OCI-LY3 (cell line): ENCODE results near the gene SELENOO.
A peak's percentile ranks its signal among the peaks of the same experiment; 100 is the strongest.

Experiments used
- H2AFZ ChIP-seq: fragments of 200-600, 300-600 bp; shearing (Covaris generic); 2 replicates; pipeline ENCODE4 v1.6.0; 2014; ENCODE audit warnings: antibody characterized with exemption, low read depth, low read length
- H3K27ac ChIP-seq: fragments of 200-600, 300-600 bp; sonication (generic); 2 replicates; pipeline ENCODE4 v1.5.1; 2014; ENCODE audit warnings: mild to moderate bottlenecking, low read length, moderate library complexity, mixed read lengths
- H3K27me3 ChIP-seq: fragments of 200-600, 300-600 bp; sonication (generic); 2 replicates; pipeline ENCODE4 v1.6.1; 2014; ENCODE audit warnings: low read depth, low read length, mixed read lengths
- H3K36me3 ChIP-seq: fragments of 200-600, 300-600 bp; sonication (generic); replicated peaks from 2 replicates; pipeline ENCODE3; 2014; ENCODE audit warnings: low read depth, low read length, mixed read lengths
- H3K4me1 ChIP-seq: fragments of 300-600, 200-600 bp; sonication (generic); 2 replicates; pipeline ENCODE4 v1.6.1; 2014; ENCODE audit warnings: low read length, mixed read lengths
- H3K4me2 ChIP-seq: fragments of 200-600, 300-600 bp; sonication (generic); 2 replicates; pipeline ENCODE4 v1.6.1; 2014; ENCODE audit warnings: low read length, mixed read lengths
- H3K4me3 ChIP-seq: fragments of 300-600, 200-600 bp; sonication (generic); 2 replicates; pipeline ENCODE4 v1.5.1; 2014; ENCODE audit warnings: antibody characterized with exemption, mild to moderate bottlenecking, low read length, moderate library complexity
- H3K79me2 ChIP-seq: fragments of 300-600, 200-600 bp; shearing (Covaris generic); 2 replicates; pipeline ENCODE4 v1.6.1; 2014; ENCODE audit warnings: mild to moderate bottlenecking, low read length, mixed read lengths
- H3K9ac ChIP-seq: fragments of 300-600, 200-600 bp; shearing (Covaris generic); 2 replicates; pipeline ENCODE4 v1.6.0; 2014; ENCODE audit warnings: mild to moderate bottlenecking, low read length, moderate library complexity
- H3K9me3 ChIP-seq: fragments of 200-600, 300-600 bp; shearing (Covaris generic); 2 replicates; pipeline ENCODE4 v1.6.1; 2014; ENCODE audit warnings: low read length, mixed read lengths; ENCODE audit not compliant: insufficient read depth
- H4K20me1 ChIP-seq: fragments of 200-600, 300-600 bp; sonication (generic); 2 replicates; pipeline ENCODE4 v1.6.1; 2016; ENCODE audit warnings: low read length, mixed read lengths; ENCODE audit not compliant: insufficient read depth
- EZH2phosphoT487 ChIP-seq: fragments of 200-600 bp; shearing (Covaris generic); IDR thresholded peaks from 2 replicates; pipeline ENCODE4 v1.6.1; 2018; ENCODE audit warnings: antibody characterized with exemption, mixed run types, low read depth
- TF ChIP-seq, protein P1 (sequence below): fragments of 200-600, 300-600 bp; sonication (generic); IDR thresholded peaks from 2 replicates; pipeline ENCODE4 v1.5.1; 2014; ENCODE audit warnings: antibody characterized with exemption, low read length, low read depth

SELENOO gene

DNA sequence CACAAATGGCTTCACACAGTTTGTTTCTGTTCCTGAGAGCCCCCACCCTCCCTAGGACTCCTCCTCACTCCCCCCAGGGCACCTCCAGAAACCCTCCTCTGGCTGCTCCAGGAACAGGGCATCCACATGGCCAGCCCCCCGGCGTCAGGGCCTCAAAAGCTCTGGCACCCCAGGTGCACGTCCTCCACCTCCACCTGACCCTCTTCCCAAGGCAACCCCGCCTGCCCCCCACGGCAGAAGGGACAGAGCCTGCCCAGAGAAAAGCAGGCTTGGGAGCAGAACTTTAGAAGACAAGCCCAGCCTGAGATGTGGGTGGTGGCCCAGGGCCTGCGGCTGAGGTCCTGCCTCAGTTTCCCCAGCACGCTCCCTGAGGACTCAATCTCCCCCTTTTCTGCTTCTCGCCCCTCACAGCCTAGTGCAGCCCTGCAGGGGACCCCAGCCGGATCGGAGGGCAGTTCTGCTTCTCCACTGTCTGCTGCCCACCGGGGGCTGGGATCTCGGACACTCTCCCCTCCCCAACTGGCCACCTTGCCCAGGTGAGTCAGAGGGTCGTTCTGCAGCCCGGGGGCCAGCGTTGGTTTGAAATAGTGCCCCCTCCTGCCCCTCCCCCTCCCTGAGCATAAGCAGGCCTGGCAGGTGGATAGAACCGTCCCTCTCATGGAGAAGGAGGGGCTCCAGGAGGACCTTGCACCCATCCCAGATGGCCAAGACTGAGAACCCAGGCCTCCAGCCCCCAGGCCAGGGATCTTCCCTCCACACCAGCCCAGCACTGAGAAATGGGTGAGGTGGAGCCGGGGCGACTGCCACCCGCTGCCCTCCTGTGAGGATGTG, 17.5 kb upstream of the SELENOO start:
- Histone ChIP-seq H3K27me3 (no peaks in the 10 kb centered on the region), H3K36me3 (no peaks in the 10 kb centered on the region), H2AFZ (no peak overlapping the region), H3K4me2 (no peak overlapping the region), H3K9me3 (no peaks in the 10 kb centered on the region), H3K4me3 (no peak overlapping the region), H3K79me2 (peaks cover 22% of the 10 kb centered on the region), H3K4me1 (peaks cover 8% of the 10 kb centered on the region), H3K9ac (no peak overlapping the region), H4K20me1 (no peaks in the 10 kb centered on the region), H3K27ac (no peak overlapping the region)
- TF ChIP-seq EZH2phosphoT487: no peak
- TF ChIP-seq, protein P1, sequence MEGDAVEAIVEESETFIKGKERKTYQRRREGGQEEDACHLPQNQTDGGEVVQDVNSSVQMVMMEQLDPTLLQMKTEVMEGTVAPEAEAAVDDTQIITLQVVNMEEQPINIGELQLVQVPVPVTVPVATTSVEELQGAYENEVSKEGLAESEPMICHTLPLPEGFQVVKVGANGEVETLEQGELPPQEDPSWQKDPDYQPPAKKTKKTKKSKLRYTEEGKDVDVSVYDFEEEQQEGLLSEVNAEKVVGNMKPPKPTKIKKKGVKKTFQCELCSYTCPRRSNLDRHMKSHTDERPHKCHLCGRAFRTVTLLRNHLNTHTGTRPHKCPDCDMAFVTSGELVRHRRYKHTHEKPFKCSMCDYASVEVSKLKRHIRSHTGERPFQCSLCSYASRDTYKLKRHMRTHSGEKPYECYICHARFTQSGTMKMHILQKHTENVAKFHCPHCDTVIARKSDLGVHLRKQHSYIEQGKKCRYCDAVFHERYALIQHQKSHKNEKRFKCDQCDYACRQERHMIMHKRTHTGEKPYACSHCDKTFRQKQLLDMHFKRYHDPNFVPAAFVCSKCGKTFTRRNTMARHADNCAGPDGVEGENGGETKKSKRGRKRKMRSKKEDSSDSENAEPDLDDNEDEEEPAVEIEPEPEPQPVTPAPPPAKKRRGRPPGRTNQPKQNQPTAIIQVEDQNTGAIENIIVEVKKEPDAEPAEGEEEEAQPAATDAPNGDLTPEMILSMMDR: no peak

DNA sequence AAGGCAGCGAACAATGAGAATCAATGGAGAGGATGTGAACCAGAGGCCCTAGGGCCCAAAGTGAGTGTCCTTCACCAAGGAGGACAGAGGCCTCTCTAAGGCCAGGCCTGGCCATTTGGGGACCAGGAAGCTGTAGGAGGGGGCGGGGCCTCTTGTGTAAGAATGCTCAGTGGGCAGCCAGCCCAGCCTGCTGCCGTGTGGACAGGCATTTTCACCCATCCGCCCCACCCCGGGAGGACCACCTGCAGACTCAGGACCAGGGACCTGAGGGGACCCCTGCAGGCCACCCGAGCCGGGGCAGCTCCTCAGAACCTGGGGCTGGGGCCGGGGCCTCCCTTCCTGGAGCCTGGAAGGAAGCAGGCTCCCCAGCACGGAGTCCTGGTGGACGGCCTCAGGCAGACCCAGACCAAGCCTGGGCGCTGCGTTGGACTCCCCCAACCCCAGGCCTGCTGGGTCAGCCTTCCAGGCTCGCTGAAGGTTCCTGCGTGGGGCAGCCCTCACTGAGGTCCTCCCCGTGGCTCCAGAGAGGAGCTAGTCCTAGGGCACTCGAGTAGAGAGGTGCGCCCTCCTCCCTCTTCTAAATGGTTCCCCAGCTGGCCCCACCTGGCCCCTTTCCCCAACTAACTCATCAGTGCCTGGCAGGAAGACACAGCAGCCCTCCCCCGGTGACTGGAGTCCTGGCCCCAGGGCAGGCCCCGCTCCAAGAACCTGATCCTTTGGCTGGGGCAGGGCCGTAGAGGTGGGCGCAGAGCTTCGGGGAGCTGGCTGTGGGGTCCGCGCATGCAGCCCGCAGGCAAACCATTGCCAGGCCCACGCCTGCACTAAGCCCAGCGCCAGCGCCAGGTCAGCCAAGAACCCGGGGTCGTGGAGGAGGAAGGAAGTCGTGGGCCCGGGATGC, 16.6 kb upstream of the SELENOO start:
- no peak overlapping the region for H3K4me2 ChIP-seq

DNA sequence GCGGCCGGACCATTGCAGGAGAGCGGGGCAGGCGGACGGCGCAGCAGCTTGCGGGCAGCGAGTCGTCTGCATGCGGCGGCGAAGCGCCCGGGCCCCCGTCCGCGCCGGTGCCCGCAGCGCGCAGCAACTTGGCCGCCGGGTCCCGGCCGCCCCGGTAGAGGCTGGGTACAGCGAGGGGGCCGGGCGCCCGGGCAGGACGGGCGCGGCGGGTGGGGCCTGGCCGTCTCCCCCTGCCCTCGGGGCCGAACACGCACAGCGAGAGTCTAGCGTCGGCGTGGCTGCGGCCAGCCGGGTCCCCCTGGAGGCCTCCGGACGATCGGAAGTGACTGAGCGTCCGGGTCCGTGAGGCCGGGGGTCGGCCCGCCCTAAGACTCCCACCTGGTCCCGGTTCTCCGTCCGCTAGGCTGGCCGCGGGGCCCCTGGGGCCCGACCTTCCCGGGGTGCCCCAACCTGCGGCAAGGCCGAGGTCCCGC, 15.9 kb upstream of the SELENOO start:
- H3K4me3 ChIP-seq: peak overlapping the region; percentile 72
- no peaks in the 10 kb centered on the region for H3K9me3 ChIP-seq
- no peaks in the 10 kb centered on the region for H3K36me3 ChIP-seq
- H3K4me2 ChIP-seq: peak overlapping the region; percentile 71
- TF ChIP-seq, protein P1: no peak
- no peak for TF ChIP-seq EZH2phosphoT487
- peaks cover 17% of the 10 kb centered on the region for H3K4me1 ChIP-seq
- no peak overlapping the region for H3K27ac ChIP-seq
- no peaks in the 10 kb centered on the region for H3K27me3 ChIP-seq
- peaks cover 7% of the 10 kb centered on the region for H4K20me1 ChIP-seq
- H2AFZ ChIP-seq: no peak overlapping the region
- H3K9ac ChIP-seq: no peak overlapping the region; the same call in 1 of the 2 replicates
- H3K79me2 ChIP-seq: peaks cover 38% of the 10 kb centered on the region

More for the DNA sequence above, 16.6 kb upstream of the SELENOO start:
- Histone ChIP-seq H3K79me2 (peaks cover 31% of the 10 kb centered on the region), H3K27ac (no peak overlapping the region), H4K20me1 (peaks cover 2% of the 10 kb centered on the region; the same call in 1 of the 2 replicates), H3K4me1 (peaks cover 10% of the 10 kb centered on the region), H3K36me3 (no peaks in the 10 kb centered on the region), H3K9me3 (no peaks in the 10 kb centered on the region), H3K9ac (no peak overlapping the region), H3K4me3 (no peak overlapping the region), H3K27me3 (no peaks in the 10 kb centered on the region), H2AFZ (no peak overlapping the region)
- TF ChIP-seq, protein P1: no peak
- TF ChIP-seq EZH2phosphoT487: no peak
